LoVo (cell line): Measurements from ENCODE around the gene TLR8.

Experiments used
- DNase-seq: peaks from one replicate; pipeline ENCODE4 v3.0.0-alpha.2; 2016; ENCODE audit warnings: low spot score

TLR8 gene

GRCh38 chrX:12966151-12966550 lies 59.7 kb downstream of the TLR8 start:
- no peak for DNase-seq

- DNase-seq = no peak
These were observed 61.5 kb downstream of the TLR8 start for GRCh38 chrX:12967711-12968465.

- DNase-seq = no peak
These were observed 64.3 kb downstream of the TLR8 start for GRCh38 chrX:12970691-12971202.

GRCh38 chrX:12971282-12972003 lies 65.0 kb downstream of the TLR8 start:
- DNase-seq = no peak

- no peak for DNase-seq
These were observed 65.8 kb downstream of the TLR8 start for GRCh38 chrX:12972243-12972642.
